ENCODE results near the gene ZG16B. TPM values are rescaled to one million over a fixed set of nuclear protein-coding genes. Genes with fewer than 3 reads are reported as not detected.

The ZG16B gene
- total RNA-seq, 1 experiment from 2014 or later = not detected

DNA sequence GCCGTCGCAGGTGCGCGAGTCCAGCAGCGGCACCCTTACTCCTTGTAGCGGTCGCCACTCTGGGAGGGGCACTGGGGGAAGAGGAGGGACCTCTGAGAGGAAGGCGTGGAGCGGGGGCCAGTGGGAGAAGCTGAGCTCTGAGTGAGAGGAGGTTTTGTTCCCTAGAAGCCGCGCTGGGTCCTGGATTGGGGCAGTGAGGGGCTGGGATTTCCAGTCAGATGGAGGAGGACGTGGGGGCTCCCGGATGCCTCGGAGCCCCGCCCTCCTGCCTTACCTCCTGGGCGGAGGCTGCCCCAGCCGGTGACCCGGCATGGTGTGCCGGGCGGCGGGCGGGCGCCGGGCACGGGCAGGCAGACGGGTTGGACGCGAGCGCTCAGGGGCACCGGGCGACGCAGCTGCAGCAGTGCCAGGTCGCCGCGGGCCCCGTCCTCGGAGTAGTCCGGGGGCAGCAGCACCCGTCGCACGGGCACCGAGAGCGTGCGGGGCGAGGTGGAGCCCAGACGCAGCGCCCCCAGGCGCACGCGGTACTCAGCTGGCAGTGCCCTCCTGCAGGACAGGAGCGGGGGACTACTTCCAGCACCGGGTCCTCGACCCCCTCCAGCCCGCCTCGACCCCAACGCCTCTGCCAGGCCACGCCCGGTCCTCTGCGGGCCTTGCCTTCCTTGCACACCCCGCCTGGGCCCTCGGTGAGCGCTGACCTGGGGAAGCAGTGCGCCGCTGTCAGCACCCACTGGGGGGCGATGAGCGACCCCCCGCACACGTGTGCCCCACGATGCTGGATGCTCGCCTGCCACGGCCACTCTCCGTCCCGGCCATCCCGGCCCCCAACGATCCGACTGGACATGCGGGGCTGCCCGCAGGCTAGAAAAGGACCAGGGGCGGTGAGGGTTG lies 44.8 kb upstream of the ZG16B start:
- no peak overlapping the region for H2BK20ac ChIP-seq (ENCODE audit: low read depth, low read length, poor library complexity, severe bottlenecking)
- H2BK5ac ChIP-seq (ENCODE audit: insufficient read length, low read length) = no peak overlapping the region
- no peaks in the 10 kb centered on the region for H3K79me1 ChIP-seq (ENCODE audit: insufficient read depth, low read depth, low read length, poor library complexity, severe bottlenecking)
- no peak overlapping the region for H3T11ph ChIP-seq (ENCODE audit: low read length)
- no peaks in the 10 kb centered on the region; the same call in 1 of the 2 replicates for H3K79me2 ChIP-seq (ENCODE audit: insufficient read depth, low read length)
- no peak overlapping the region for H3K18ac ChIP-seq (ENCODE audit: insufficient read length, low read depth, low read length)
- H4K91ac ChIP-seq (ENCODE audit: insufficient read length, low read depth, low read length) = no peak overlapping the region
- no peak overlapping the region for H4K5ac ChIP-seq (ENCODE audit: insufficient read length, low read depth, low read length)
- H3K23me2 ChIP-seq (ENCODE audit: insufficient read length, low read depth, low read length, poor library complexity, severe bottlenecking) = no peaks in the 10 kb centered on the region
- no peak overlapping the region for H2AK5ac ChIP-seq (ENCODE audit: insufficient read length, low read length)
- no peak overlapping the region for H2AFZ ChIP-seq (ENCODE audit: low read length)
- H3K27me3 Mint-ChIP-seq (ENCODE audit: low read depth) = peaks cover 15% of the 10 kb centered on the region
- no peaks in the 10 kb centered on the region for H4K20me1 ChIP-seq (ENCODE audit: control insufficient read depth, insufficient read depth, insufficient read length)
- no peak overlapping the region for H3K4me3 Mint-ChIP-seq
- WGBS (ENCODE audit: extremely low coverage, insufficient read length, low lambda C conversion rate) = no CpG with 5 or more reads among the region's 79 CpGs
- H2BK15ac ChIP-seq (ENCODE audit: low read depth, low read length) = no peak overlapping the region
- H3K56ac ChIP-seq (ENCODE audit: insufficient read length, low read depth, low read length) = no peak overlapping the region
- no peaks in the 10 kb centered on the region for H3K27me3 ChIP-seq (ENCODE audit: insufficient read depth, low read length)
- no peak overlapping the region for H3K4me2 ChIP-seq (ENCODE audit: insufficient read depth, insufficient read length, low read length)
- H3K4me1 ChIP-seq (ENCODE audit: insufficient read depth, low read length) = no peaks in the 10 kb centered on the region
- no peak overlapping the region for H2BK120ac ChIP-seq (ENCODE audit: low read depth, low read length, poor library complexity, severe bottlenecking)
- DNase-seq = peak; percentile 45
- no peak overlapping the region for H2BK12ac ChIP-seq (ENCODE audit: insufficient read length, low read depth, low read length)
- H3K9ac ChIP-seq (ENCODE audit: extremely low read depth, insufficient read length, low read length) = no peak overlapping the region
- no peak overlapping the region for H4K8ac ChIP-seq (replicated peaks; ENCODE audit: insufficient read length, low read depth, low read length)
- no peak overlapping the region for H3K27ac Mint-ChIP-seq
- TF ChIP-seq, protein P1, sequence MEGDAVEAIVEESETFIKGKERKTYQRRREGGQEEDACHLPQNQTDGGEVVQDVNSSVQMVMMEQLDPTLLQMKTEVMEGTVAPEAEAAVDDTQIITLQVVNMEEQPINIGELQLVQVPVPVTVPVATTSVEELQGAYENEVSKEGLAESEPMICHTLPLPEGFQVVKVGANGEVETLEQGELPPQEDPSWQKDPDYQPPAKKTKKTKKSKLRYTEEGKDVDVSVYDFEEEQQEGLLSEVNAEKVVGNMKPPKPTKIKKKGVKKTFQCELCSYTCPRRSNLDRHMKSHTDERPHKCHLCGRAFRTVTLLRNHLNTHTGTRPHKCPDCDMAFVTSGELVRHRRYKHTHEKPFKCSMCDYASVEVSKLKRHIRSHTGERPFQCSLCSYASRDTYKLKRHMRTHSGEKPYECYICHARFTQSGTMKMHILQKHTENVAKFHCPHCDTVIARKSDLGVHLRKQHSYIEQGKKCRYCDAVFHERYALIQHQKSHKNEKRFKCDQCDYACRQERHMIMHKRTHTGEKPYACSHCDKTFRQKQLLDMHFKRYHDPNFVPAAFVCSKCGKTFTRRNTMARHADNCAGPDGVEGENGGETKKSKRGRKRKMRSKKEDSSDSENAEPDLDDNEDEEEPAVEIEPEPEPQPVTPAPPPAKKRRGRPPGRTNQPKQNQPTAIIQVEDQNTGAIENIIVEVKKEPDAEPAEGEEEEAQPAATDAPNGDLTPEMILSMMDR (conservative IDR thresholded peaks at IDR 0.05) = peak; percentile 47; the same call in 2 of the 3 replicates
- no peak overlapping the region for H3K4ac ChIP-seq (ENCODE audit: low read depth, low read length)
- no peaks in the 10 kb centered on the region for H3K36me3 Mint-ChIP-seq (ENCODE audit: insufficient read depth in 1 of 3, low read depth in 3 of 3)
- H3K4me1 Mint-ChIP-seq = peaks cover 5 to 20% of the 10 kb centered on the region in 2 experiments
- no peak overlapping the region for H3K23ac ChIP-seq (ENCODE audit: insufficient read length, low read depth, low read length)
- no peak overlapping the region for H3K27ac ChIP-seq (ENCODE audit: insufficient read length, low read depth, low read length)
- H3K9me3 Mint-ChIP-seq = no peaks in the 10 kb centered on the region
- H3K9me3 ChIP-seq (ENCODE audit: control insufficient read depth, low read depth, low read length) = no peaks in the 10 kb centered on the region
- no peak overlapping the region; the same call in 1 of the 2 replicates for H3K14ac ChIP-seq (ENCODE audit: insufficient read depth, low read length)

Measured in H9 (cell line).